ENCODE results near the gene CLDN9.

The CLDN9 gene

DNA sequence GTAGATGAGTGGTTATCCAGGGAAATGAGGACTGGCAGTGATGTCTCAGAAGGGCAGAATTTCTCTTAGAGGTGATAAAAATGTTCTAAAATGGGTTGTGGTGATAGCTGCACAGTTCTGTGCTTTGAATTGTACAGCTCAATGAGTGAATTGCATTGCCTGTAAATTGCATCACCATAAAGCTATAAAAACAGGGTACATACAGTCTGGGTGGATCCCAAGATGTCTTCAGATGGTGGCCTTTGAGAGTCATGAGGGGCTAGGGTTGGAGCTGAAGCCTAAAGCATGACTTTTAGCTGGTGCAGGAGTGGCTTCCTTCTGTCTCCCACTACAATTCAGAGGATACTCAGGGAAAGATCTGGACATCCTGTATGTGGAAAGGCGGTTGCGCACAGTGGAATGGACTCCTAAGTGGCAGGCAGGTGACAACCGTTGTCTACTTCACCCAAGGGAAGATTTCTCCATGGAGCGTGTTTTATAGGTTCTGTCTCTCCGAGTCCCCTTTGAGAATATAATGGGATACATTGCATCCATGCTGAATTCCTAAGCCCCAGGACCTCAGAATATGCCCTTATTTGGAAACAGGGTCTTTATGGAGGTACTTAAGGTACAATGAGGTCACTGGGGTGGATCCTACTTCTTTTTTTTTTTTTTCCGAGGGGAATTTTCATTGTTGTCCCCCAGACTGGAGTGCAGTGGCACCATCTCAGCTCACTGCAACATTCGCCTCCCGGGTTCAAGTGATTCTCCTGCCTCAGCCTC is 51.1 kb downstream of the CLDN9 start:
- no peak for TF ChIP-seq SETDB1 (IDR thresholded peaks at IDR 0.05; ENCODE audit: insufficient read length, low read length)
- no peak for TF ChIP-seq ZNF211 (tag by site-specific recombination; IDR thresholded peaks at IDR 0.05; ENCODE audit: low read depth)
- TF ChIP-seq ZNF335 (tag by site-specific recombination; conservative IDR thresholded peaks at IDR 0.05): peak; percentile 39; the same call in 1 of the 2 replicates
- TF ChIP-seq ZNF571 (tag by site-specific recombination; IDR thresholded peaks at IDR 0.05): no peak
- TF ChIP-seq, protein P1, sequence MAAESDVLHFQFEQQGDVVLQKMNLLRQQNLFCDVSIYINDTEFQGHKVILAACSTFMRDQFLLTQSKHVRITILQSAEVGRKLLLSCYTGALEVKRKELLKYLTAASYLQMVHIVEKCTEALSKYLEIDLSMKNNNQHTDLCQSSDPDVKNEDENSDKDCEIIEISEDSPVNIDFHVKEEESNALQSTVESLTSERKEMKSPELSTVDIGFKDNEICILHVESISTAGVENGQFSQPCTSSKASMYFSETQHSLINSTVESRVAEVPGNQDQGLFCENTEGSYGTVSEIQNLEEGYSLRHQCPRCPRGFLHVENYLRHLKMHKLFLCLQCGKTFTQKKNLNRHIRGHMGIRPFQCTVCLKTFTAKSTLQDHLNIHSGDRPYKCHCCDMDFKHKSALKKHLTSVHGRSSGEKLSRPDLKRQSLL (tag by site-specific recombination; IDR thresholded peaks at IDR 0.05): no peak
- Histone ChIP-seq H3K36me3 (ENCODE audit: control insufficient read depth in 2 of 2, insufficient read depth in 1 of 2, low read length in 2 of 2) (no peaks in the 10 kb centered on the region), H3K4me3 (ENCODE audit: low read depth, low read length) (no peak overlapping the region), H3K9me3 (ENCODE audit: control insufficient read depth, insufficient read depth, low read depth, low read length) (no peaks in the 10 kb centered on the region), H3K4me1 (ENCODE audit: control insufficient read depth, insufficient read depth, low read length) (peaks cover 3% of the 10 kb centered on the region; the same call in 1 of the 2 replicates), H3K27ac (ENCODE audit: extremely low read depth, low read depth, low read length) (no peak overlapping the region)
- CTCF ChIA-PET: interaction anchor here (1.1 to 2.0 kb wide), 5 partner anchors 14 to 68 kb away, joined by 3 to 11 read pairs (median 7); no protein-coding TSS in a partner anchor
- POLR2A ChIA-PET: no interaction called here

All from HEK293 (cell line).